ENCODE results near the gene EIF3M.
"Not testable (repeated sequence)": the region's sequence is repeated elsewhere in the genome, so short reads cannot be mapped to it uniquely, and the experiment has no call there.

Gene EIF3M

GRCh38 chr11:32569313-32569881 lies 14.2 kb upstream of the EIF3M start:
- no peaks in the 10 kb centered on the region for H3K9me3 ChIP-seq (ENCODE audit: control insufficient read depth, low read length)
- no peaks in the 10 kb centered on the region for H3K27me3 ChIP-seq (replicated peaks; ENCODE audit: control insufficient read depth, insufficient read depth, low read length)
- H3K4me3 ChIP-seq (ENCODE audit: low read length), result no peak overlapping the region
- no peaks in the 10 kb centered on the region for H3K36me3 ChIP-seq (ENCODE audit: control insufficient read depth, insufficient read depth, low read length, severe bottlenecking)
- no peak overlapping the region for H3K9ac ChIP-seq (ENCODE audit: low read length)
- no peaks in the 10 kb centered on the region for H3K4me1 ChIP-seq (ENCODE audit: control insufficient read depth, insufficient read depth, low read length)
- DNase-seq (ENCODE audit: low read depth), result no peak

DNA sequence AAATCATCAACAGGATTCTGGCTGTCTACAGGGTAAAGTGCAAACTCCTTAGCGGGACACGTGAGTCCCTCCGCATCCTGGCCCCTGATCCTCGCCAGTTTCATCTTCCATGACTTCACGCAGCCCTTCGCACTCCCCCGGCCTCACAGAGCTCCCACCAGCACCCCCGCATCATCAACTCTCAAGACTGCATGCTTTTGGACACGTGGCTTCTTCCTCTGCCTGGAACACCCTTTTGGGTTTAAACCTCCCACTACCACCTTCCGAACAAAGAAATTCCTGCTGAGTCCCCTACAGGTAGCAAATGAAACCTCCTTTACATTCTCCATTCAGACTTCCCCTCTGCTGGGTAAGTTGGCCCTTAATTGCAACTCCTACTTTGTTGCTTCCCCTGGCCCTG lies 12.6 kb upstream of the EIF3M start:
- H3K9me3 ChIP-seq (ENCODE audit: control insufficient read depth, low read length), result no peaks in the 10 kb centered on the region
- H3K36me3 ChIP-seq (ENCODE audit: control insufficient read depth, insufficient read depth, low read length, severe bottlenecking), result no peaks in the 10 kb centered on the region
- H3K4me3 ChIP-seq (ENCODE audit: low read length), result no peak overlapping the region
- H3K4me1 ChIP-seq (ENCODE audit: control insufficient read depth, insufficient read depth, low read length), result no peaks in the 10 kb centered on the region
- H3K27me3 ChIP-seq (replicated peaks; ENCODE audit: control insufficient read depth, insufficient read depth, low read length), result no peaks in the 10 kb centered on the region
- no peak overlapping the region for H3K9ac ChIP-seq (ENCODE audit: low read length)
- no peak for DNase-seq (ENCODE audit: low read depth)

GRCh38 chr11:32573228-32573627 lies 10.4 kb upstream of the EIF3M start:
- Histone ChIP-seq H3K4me3 (ENCODE audit: low read length) (no peak overlapping the region), H3K27me3 (replicated peaks; ENCODE audit: control insufficient read depth, insufficient read depth, low read length) (no peaks in the 10 kb centered on the region), H3K9ac (ENCODE audit: low read length) (no peak overlapping the region), H3K9me3 (ENCODE audit: control insufficient read depth, low read length) (no peaks in the 10 kb centered on the region), H3K36me3 (ENCODE audit: control insufficient read depth, insufficient read depth, low read length, severe bottlenecking) (no peaks in the 10 kb centered on the region), H3K4me1 (ENCODE audit: control insufficient read depth, insufficient read depth, low read length) (no peaks in the 10 kb centered on the region)
- DNase-seq (ENCODE audit: low read depth), result no peak

- no peaks in the 10 kb centered on the region for H3K4me1 ChIP-seq (ENCODE audit: control insufficient read depth, insufficient read depth, low read length)
- no peak overlapping the region for H3K4me3 ChIP-seq (ENCODE audit: low read length)
- no peak overlapping the region for H3K9ac ChIP-seq (ENCODE audit: low read length)
- H3K36me3 ChIP-seq (ENCODE audit: control insufficient read depth, insufficient read depth, low read length, severe bottlenecking), result no peaks in the 10 kb centered on the region
- no peaks in the 10 kb centered on the region for H3K27me3 ChIP-seq (replicated peaks; ENCODE audit: control insufficient read depth, insufficient read depth, low read length)
- H3K9me3 ChIP-seq (ENCODE audit: control insufficient read depth, low read length), result no peaks in the 10 kb centered on the region
- DNase-seq (ENCODE audit: low read depth), result no peak
Observed at GRCh38 chr11:32574421-32574820, 9.2 kb upstream of the EIF3M start.

DNA sequence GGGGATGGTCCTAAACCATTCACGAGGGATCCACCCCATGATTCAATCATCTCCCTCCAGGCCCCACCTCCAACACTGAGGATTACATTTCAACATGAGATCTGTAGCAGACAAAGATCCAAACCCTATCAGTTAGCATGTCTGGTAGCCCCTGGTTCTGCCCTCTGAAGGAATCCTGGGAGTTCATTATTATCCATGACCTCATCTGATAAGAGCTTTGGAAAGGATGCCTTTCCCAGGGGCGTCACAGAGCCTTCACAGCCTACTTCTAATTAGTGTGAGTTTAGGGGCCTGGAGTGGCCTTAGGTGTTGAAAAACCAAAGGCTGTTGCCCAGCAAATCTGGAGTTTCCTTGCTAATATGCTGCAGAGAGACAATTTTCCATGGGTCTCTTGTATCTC lies 8.6 kb upstream of the EIF3M start:
- DNase-seq (ENCODE audit: low read depth), result no peak
- no peak overlapping the region for H3K9ac ChIP-seq (ENCODE audit: low read length)
- no peaks in the 10 kb centered on the region for H3K9me3 ChIP-seq (ENCODE audit: control insufficient read depth, low read length)
- H3K4me3 ChIP-seq (ENCODE audit: low read length), result no peak overlapping the region
- no peaks in the 10 kb centered on the region for H3K27me3 ChIP-seq (replicated peaks; ENCODE audit: control insufficient read depth, insufficient read depth, low read length)
- no peaks in the 10 kb centered on the region for H3K36me3 ChIP-seq (ENCODE audit: control insufficient read depth, insufficient read depth, low read length, severe bottlenecking)
- H3K4me1 ChIP-seq (ENCODE audit: control insufficient read depth, insufficient read depth, low read length), result no peaks in the 10 kb centered on the region

GRCh38 chr11:32576456-32576855 lies 7.2 kb upstream of the EIF3M start:
- no peak overlapping the region for H3K4me3 ChIP-seq (ENCODE audit: low read length)
- no peaks in the 10 kb centered on the region for H3K4me1 ChIP-seq (ENCODE audit: control insufficient read depth, insufficient read depth, low read length)
- H3K27me3 ChIP-seq (replicated peaks; ENCODE audit: control insufficient read depth, insufficient read depth, low read length), result no peaks in the 10 kb centered on the region
- DNase-seq (ENCODE audit: low read depth), result no peak
- no peak overlapping the region for H3K9ac ChIP-seq (ENCODE audit: low read length)
- H3K9me3 ChIP-seq (ENCODE audit: control insufficient read depth, low read length), result no peaks in the 10 kb centered on the region
- no peaks in the 10 kb centered on the region for H3K36me3 ChIP-seq (ENCODE audit: control insufficient read depth, insufficient read depth, low read length, severe bottlenecking)

DNA sequence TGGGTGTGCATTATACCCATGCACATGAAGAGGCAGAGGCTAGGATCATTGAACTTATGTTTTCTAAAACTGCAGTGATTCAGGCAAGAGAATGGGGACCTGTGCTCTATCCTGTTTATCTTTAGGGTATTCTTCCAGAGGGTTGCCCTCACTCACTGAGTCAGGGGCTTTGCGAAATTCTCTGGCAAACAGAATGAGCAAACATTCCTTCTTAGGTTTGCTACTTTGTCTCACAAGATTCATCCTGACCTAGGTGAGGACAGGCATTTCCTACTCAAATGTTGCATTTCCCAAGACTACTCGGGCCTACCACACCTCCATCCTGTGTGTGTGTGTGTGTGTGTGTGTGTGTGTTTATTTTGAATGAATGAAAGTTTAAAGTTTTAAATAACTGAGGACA lies 2.7 kb upstream of the EIF3M start:
- no peaks in the 10 kb centered on the region for H3K9me3 ChIP-seq (ENCODE audit: control insufficient read depth, low read length)
- no peak overlapping the region for H3K4me3 ChIP-seq (ENCODE audit: low read length)
- no peaks in the 10 kb centered on the region for H3K27me3 ChIP-seq (replicated peaks; ENCODE audit: control insufficient read depth, insufficient read depth, low read length)
- H3K9ac ChIP-seq (ENCODE audit: low read length), result no peak overlapping the region
- H3K4me1 ChIP-seq (ENCODE audit: control insufficient read depth, insufficient read depth, low read length), result peaks cover 11% of the 10 kb centered on the region
- no peak for DNase-seq (ENCODE audit: low read depth)
- no peaks in the 10 kb centered on the region for H3K36me3 ChIP-seq (ENCODE audit: control insufficient read depth, insufficient read depth, low read length, severe bottlenecking)

DNA sequence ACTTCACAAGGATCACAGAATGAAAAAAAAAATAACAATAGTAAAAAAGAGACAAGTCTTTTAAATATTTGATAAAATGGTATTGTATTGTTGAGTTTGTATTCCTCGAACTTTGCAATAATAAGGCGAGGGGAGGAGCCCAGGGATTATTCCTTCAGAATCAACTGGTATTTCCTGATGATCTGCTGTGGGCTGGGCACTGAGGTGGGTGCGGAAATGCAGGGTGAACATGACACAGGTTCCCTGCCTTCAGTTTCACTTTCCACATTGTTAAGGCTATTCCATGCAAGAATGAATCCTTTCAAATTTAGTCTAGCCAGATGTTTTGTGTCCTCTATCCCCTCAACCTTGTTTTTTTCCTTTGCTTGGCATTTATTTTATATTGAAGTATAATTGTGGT lies 2.1 kb upstream of the EIF3M start:
- no peak overlapping the region for H3K4me3 ChIP-seq (ENCODE audit: low read length)
- no peak for DNase-seq (ENCODE audit: low read depth)
- H3K36me3 ChIP-seq (ENCODE audit: control insufficient read depth, insufficient read depth, low read length, severe bottlenecking), result no peaks in the 10 kb centered on the region
- H3K27me3 ChIP-seq (replicated peaks; ENCODE audit: control insufficient read depth, insufficient read depth, low read length), result no peaks in the 10 kb centered on the region
- H3K4me1 ChIP-seq (ENCODE audit: control insufficient read depth, insufficient read depth, low read length), result peaks cover 17% of the 10 kb centered on the region
- H3K9me3 ChIP-seq (ENCODE audit: control insufficient read depth, low read length), result no peaks in the 10 kb centered on the region
- no peak overlapping the region for H3K9ac ChIP-seq (ENCODE audit: low read length)

GRCh38 chr11:32584921-32585320 lies 1.3 kb downstream of the EIF3M start:
- H3K9ac ChIP-seq (ENCODE audit: low read length), result peak overlapping the region; percentile 94
- no peaks in the 10 kb centered on the region for H3K9me3 ChIP-seq (ENCODE audit: control insufficient read depth, low read length)
- H3K36me3 ChIP-seq (ENCODE audit: control insufficient read depth, insufficient read depth, low read length, severe bottlenecking), result peaks cover 26% of the 10 kb centered on the region
- no peaks in the 10 kb centered on the region for H3K27me3 ChIP-seq (replicated peaks; ENCODE audit: control insufficient read depth, insufficient read depth, low read length)
- H3K4me1 ChIP-seq (ENCODE audit: control insufficient read depth, insufficient read depth, low read length), result peaks cover 24% of the 10 kb centered on the region
- DNase-seq (ENCODE audit: low read depth), result peak; percentile 54
- H3K4me3 ChIP-seq (ENCODE audit: low read length), result peak overlapping the region; percentile 92

DNA sequence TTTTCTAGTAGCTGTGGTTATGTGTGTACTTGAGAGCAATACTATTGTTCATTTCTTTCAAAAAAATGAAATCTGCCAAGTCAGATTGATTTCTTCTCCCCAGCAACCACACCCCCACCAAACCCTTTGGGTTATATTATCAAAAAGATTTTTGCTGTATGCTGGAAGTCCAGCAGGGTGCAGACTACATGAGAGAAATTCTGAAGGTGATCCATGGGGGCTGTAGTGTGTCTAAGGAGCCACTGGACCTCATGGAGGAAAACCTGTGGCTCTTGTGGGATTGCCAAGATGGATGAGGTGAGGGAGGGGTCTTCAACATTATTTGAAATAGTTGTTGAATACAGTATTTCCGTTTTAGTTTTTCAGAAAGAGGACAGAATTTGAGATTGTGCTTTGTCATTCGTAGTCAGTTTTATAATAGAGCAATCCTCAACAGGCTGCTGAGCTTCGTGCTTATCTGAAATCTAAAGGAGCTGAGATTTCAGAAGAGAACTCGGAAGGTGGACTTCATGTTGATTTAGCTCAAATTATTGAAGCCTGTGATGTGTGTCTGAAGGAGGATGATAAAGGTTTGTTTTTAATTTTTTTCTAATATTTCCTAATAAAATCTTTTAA lies 3.1 kb downstream of the EIF3M start:
- peak; percentile 44 for DNase-seq (ENCODE audit: low read depth)
- H3K4me3 ChIP-seq (ENCODE audit: low read length), result peak overlapping the region; percentile 39
- H3K4me1 ChIP-seq (ENCODE audit: control insufficient read depth, insufficient read depth, low read length), result peaks cover 24% of the 10 kb centered on the region

DNA sequence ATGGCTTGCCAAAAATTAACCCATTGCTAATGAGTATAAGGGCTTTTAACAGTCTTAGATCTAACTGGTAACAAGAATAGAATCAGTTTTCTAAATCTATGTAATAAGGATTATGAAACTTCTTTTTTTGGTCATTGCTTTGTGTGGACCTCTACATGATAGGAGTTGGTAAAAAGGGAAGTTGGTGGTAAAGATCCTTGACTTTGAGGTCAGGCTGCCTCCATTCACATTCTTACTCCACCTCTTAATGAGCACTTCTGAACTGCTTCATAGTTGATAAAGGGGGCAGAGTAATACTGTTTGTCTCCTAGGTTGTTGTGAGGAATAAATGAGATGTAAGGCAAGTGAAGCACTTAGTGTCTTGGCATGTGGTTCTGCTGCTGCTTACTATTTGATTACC lies 10.6 kb downstream of the EIF3M start:
- no peaks in the 10 kb centered on the region for H3K27me3 ChIP-seq (replicated peaks; ENCODE audit: control insufficient read depth, insufficient read depth, low read length)
- no peak for DNase-seq (ENCODE audit: low read depth)
- H3K4me3 ChIP-seq (ENCODE audit: low read length), result no peak overlapping the region
- H3K36me3 ChIP-seq (ENCODE audit: control insufficient read depth, insufficient read depth, low read length, severe bottlenecking), result peaks cover 99% of the 10 kb centered on the region
- no peak overlapping the region for H3K9ac ChIP-seq (ENCODE audit: low read length)
- H3K4me1 ChIP-seq (ENCODE audit: control insufficient read depth, insufficient read depth, low read length), result peaks cover 3% of the 10 kb centered on the region
- H3K9me3 ChIP-seq (ENCODE audit: control insufficient read depth, low read length), result no peaks in the 10 kb centered on the region

More for the DNA sequence above, 3.1 kb downstream of the EIF3M start:
- Histone ChIP-seq H3K27me3 (replicated peaks; ENCODE audit: control insufficient read depth, insufficient read depth, low read length) (no peaks in the 10 kb centered on the region), H3K9ac (ENCODE audit: low read length) (no peak overlapping the region), H3K9me3 (ENCODE audit: control insufficient read depth, low read length) (no peaks in the 10 kb centered on the region), H3K36me3 (ENCODE audit: control insufficient read depth, insufficient read depth, low read length, severe bottlenecking) (peaks cover 44% of the 10 kb centered on the region)

- not testable (repeated sequence) for H3K4me3 ChIP-seq (ENCODE audit: low read length); H3K9me3 ChIP-seq (ENCODE audit: control insufficient read depth, low read length)
- H3K36me3 ChIP-seq (ENCODE audit: control insufficient read depth, insufficient read depth, low read length, severe bottlenecking), result peaks cover 97% of the 10 kb centered on the region
Observed at GRCh38 chr11:32596114-32596513, 12.5 kb downstream of the EIF3M start.

More at GRCh38 chr11:32596114-32596513, 12.5 kb downstream of the EIF3M start:
- not testable (repeated sequence) for H3K27me3 ChIP-seq (replicated peaks; ENCODE audit: control insufficient read depth, insufficient read depth, low read length); H3K4me1 ChIP-seq (ENCODE audit: control insufficient read depth, insufficient read depth, low read length); H3K9ac ChIP-seq (ENCODE audit: low read length); DNase-seq (ENCODE audit: low read depth)
